GM13976 (cell line): ENCODE data around the gene PRPF4.
"Not testable (repeated sequence)": the region's sequence is repeated elsewhere in the genome, so short reads cannot be mapped to it uniquely, and the experiment has no call there.

Experiments
- DNase-seq: peaks from one replicate; pipeline ENCODE4 v3.0.0; 2012; ENCODE audit warnings: low spot score
- in situ Hi-C: fragments of 300-500 bp; cut with MboI; formaldehyde crosslinking; loops from one replicate; pipeline ENCODE4 v1.12.0; 2022; ENCODE audit warnings: low sequenced_read_pairs, mixed read lengths, inconsistent platforms; ENCODE audit not compliant: unreplicated experiment
- TF ChIP-seq, protein P1 (sequence below): IDR thresholded peaks from 2 replicates; pipeline ENCODE4 v1.5.1; 2012; ENCODE audit warnings: borderline replicate concordance, mild to moderate bottlenecking; ENCODE audit not compliant: insufficient read depth; ENCODE audit errors: extremely low read depth, missing control alignments, control extremely low read depth

PRPF4 gene

DNA sequence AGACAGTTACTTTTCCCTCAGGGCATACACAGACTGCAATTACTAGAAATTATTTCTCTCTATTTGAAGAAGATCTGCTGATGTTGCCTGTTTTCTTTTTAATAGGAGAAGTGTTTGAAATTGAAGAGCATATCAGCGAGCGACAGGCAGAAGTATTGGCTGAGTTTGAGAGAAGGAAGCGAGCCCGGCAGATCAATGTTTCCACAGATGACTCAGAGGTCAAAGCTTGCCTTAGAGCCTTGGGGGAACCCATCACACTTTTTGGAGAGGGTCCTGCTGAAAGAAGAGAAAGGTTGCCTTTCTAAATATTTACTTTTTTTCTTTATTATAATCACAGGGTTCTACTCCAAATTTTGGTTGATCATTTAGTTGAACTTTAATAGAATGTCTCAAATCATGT is 3.4 kb downstream of the PRPF4 start:
- TF ChIP-seq, protein P1, sequence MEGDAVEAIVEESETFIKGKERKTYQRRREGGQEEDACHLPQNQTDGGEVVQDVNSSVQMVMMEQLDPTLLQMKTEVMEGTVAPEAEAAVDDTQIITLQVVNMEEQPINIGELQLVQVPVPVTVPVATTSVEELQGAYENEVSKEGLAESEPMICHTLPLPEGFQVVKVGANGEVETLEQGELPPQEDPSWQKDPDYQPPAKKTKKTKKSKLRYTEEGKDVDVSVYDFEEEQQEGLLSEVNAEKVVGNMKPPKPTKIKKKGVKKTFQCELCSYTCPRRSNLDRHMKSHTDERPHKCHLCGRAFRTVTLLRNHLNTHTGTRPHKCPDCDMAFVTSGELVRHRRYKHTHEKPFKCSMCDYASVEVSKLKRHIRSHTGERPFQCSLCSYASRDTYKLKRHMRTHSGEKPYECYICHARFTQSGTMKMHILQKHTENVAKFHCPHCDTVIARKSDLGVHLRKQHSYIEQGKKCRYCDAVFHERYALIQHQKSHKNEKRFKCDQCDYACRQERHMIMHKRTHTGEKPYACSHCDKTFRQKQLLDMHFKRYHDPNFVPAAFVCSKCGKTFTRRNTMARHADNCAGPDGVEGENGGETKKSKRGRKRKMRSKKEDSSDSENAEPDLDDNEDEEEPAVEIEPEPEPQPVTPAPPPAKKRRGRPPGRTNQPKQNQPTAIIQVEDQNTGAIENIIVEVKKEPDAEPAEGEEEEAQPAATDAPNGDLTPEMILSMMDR, result no peak
- in situ Hi-C loops, result no loop called here
- DNase-seq, result no peak

DNA sequence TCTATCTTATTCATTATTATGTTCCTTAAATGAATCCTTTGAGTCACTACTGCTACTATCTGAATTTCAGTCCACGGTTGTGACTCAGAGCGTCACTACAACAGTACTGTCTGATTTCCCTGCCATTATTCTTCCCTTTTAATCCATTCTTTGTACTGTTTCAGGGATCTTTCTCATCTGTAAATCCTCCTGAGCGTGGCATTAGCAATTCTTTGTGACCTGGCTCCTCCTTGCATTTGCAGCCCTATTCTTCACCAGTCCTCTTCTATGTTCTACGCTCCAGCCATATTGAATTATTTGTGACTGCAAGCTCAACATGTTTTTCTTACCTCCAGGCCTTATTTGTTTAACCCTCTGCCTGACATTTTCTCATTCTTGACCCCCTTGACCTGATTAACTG is 5.9 kb downstream of the PRPF4 start:
- TF ChIP-seq, protein P1, result no peak
- in situ Hi-C loops, result no loop called here
- DNase-seq, result no peak

DNA sequence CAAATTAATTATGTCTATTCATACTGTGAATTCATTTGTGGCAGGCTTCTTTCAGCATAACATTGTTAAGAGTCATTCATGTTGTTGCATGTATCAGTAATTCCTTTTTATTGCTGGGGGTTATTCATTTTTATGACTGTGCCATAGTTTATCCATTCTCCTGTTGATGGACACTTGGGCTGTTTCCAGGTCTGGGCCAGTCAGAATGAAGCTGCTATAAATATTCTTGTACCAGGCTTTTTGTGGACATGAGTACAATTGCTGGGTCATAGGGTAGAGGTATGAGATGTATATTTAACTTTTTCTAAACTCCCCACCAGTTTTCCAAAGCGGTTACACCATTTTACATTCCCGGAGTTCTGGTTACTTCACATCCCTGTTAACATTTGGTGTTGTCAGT is 13.6 kb downstream of the PRPF4 start:
- in situ Hi-C loops, result no loop called here
- no peak for DNase-seq
- TF ChIP-seq, protein P1, result no peak

DNA sequence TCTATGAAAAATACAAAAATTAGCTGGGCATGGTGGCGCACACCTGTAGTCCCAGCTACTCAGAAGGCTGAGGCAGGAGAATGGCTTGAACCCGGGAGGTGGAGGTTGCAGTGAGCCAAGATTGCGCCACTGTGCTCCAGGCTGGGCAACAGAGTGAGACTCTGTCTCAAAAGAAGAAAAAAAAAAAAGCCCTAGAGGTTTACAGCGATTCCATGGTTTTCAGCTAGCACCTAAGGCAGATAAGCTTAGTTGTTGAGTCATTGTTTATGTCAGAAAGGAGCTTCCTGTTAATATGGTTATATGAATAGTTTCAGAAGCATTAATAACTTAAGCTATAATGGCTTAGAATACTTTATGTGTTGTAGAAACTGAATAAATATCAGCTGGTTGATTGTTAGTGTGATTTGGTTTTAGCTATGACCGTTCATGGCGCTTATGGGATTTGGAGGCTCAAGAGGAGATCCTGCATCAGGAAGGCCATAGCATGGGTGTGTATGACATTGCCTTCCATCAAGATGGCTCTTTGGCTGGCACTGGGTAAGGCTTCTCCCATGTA is 14.7 kb downstream of the PRPF4 start:
- TF ChIP-seq, protein P1, result no peak
- in situ Hi-C loops, result no loop called here
- no peak for DNase-seq

DNA sequence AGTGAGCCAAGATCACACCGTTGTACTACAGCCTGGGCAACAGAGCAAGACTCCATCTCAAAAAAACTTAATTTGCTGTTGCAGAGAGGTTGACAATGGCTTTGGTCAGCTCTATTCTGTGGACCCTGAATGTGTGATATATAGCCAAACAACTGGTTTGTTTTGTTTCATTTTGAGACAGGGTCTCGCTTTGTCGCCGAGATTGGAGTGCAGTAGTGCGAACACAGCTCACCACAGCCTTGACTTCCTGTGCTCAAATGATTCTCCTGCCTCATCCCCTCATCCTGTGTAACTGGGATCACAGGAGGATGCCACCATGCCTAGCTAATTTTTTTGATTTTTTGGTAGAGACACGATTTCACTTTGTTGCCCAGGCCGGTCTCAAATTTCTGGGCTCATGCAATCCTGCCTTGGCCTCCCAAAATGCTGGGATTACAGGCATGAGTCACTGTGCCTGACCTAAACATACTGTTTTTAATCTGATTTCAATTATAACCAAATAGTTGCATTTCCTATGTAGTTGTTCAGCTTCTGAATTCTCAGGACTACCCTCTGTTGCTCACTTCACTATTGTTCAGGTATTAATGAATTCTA is 17.9 kb downstream of the PRPF4 start:
- TF ChIP-seq, protein P1, result no peak
- in situ Hi-C loops, result no loop called here
- DNase-seq, result no peak

DNA sequence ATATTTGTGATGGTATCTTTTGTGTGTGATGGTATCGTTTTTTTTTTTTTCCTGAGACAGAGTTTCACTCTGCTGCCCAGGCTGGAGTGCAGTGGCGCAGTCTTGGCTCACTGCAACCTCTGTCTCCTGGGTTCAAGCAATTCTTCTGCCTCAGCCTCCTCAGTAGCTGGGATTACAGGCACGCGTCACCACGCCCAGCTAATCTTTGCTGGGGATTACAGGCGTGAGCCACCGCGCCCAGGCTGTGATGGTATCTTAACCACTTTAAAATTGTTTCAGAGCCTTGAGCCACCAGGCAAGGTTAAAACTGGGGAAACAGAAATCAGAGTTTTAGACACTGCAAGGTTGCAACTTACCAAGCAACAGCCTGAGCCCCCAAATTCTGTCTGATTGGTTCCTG is 20.8 kb downstream of the PRPF4 start:
- in situ Hi-C loops, DNase-seq: not testable (repeated sequence)

DNA sequence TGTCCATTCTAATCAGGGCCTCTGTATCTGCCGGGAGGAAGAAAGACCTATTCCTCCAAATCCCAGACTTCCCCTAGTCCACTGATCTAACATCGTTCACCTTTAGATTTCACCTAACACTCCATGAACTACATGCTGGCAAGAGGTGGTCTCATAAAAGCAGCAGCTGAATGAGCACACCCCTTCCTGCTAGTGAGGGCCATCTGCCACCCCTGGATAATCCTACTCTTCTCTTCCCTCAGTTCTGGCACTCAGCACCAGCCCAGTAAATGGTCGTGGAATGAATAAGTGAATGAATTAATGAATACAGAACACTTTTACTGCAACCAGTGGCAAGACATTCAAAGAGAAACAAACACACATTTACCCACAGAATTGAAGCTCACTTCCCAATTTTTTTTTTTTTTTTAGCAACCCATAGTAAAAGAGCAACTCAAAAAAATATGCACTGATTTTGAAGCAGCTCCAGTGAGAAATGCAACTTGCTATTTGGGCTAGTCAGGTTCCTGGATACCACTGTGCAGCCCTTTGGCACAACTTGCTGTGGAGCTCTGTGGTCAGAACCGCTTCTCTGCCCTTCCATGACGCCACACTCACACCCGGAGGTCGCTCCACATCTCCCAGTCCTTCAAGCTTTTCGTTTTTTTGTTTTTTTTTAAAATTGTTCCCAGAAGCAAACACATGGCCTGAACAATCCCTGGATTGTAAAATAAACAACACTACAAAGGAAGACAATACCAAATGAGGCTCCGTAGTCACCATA is 21.5 kb downstream of the PRPF4 start:
- TF ChIP-seq, protein P1, result no peak
- DNase-seq, result no peak
- in situ Hi-C loops, result no loop called here
